Keratinocyte (primary cell): Measurements from ENCODE around the gene PSMB11. TPM values are rescaled to one million over a fixed set of nuclear protein-coding genes. Genes with fewer than 3 reads are reported as not detected.

Source experiments
- DNase-seq: peaks from one replicate; pipeline ENCODE4 v3.0.0-alpha.2; 2011; ENCODE audit warnings: low read depth, missing footprints, low spot score
- FAIRE-seq: peaks from 2 replicates; lab custom pipeline; 2011; peaks lifted over from hg19 to GRCh38; lab: Jason Lieb, UNC
- H2AFZ ChIP-seq: 2 replicates; pipeline ENCODE4 v1.6.0; 2012; ENCODE audit warnings: low read length, control low read depth, inconsistent platforms; ENCODE audit not compliant: control insufficient read depth
- H3K27ac ChIP-seq: 2 replicates; pipeline ENCODE4 v1.5.1; 2011; ENCODE audit warnings: low read length; ENCODE audit not compliant: control insufficient read depth, insufficient read depth
- H3K27me3 ChIP-seq: 3 replicates; pipeline ENCODE4 v1.6.0; 2011; ENCODE audit warnings: low read length; ENCODE audit not compliant: control insufficient read depth, insufficient read depth; ENCODE audit errors: extremely low read depth
- H3K36me3 ChIP-seq, 2 experiments: 2 replicates in 1 of 2; 3 replicates in 1 of 2; pipeline ENCODE4 v1.5.1; 2011; ENCODE audit warnings: low read length in 2 of 2, mild to moderate bottlenecking in 1 of 2; ENCODE audit not compliant: control insufficient read depth in 2 of 2, insufficient read depth in 2 of 2; ENCODE audit errors: extremely low read depth in 1 of 2
- H3K4me1 ChIP-seq: 3 replicates; pipeline ENCODE4 v1.5.1; 2011; ENCODE audit warnings: low read length; ENCODE audit not compliant: control insufficient read depth, insufficient read depth; ENCODE audit errors: extremely low read depth
- H3K4me2 ChIP-seq: 3 replicates; pipeline ENCODE4 v1.6.0; 2011; ENCODE audit warnings: low read depth, low read length; ENCODE audit not compliant: control insufficient read depth, insufficient read depth; ENCODE audit errors: extremely low read depth
- H3K4me3 ChIP-seq, 3 experiments: fragments of 200-600 bp in 1 of 3; sonication (generic) in 1 of 3; 2 replicates in 2 of 3; 3 replicates in 1 of 3; pipeline ENCODE4 v1.5.1; 2011 to 2016; ENCODE audit warnings: low read length in 3 of 3, mild to moderate bottlenecking in 3 of 3, control low read depth in 2 of 3, inconsistent platforms in 1 of 3, low read depth in 1 of 3, mixed read lengths in 1 of 3, mixed run types in 1 of 3, moderate library complexity in 1 of 3; ENCODE audit not compliant: control insufficient read depth in 2 of 3, insufficient read depth in 2 of 3; ENCODE audit errors: extremely low read depth in 1 of 3
- H3K79me2 ChIP-seq: 2 replicates; pipeline ENCODE4 v1.6.0; 2012; ENCODE audit warnings: low read length; ENCODE audit not compliant: control insufficient read depth, insufficient read depth
- H3K9ac ChIP-seq: 3 replicates; pipeline ENCODE4 v1.6.0; 2011; ENCODE audit warnings: low read length; ENCODE audit not compliant: control insufficient read depth, insufficient read depth; ENCODE audit errors: extremely low read depth
- H3K9me1 ChIP-seq: 3 replicates; pipeline ENCODE4 v1.6.0; 2011; ENCODE audit warnings: low read length; ENCODE audit not compliant: control insufficient read depth, insufficient read depth; ENCODE audit errors: extremely low read depth
- H3K9me3 ChIP-seq: 2 replicates; pipeline ENCODE4 v1.5.1; 2012; ENCODE audit warnings: low read depth, low read length; ENCODE audit not compliant: control insufficient read depth
- H4K20me1 ChIP-seq: 3 replicates; pipeline ENCODE4 v1.6.0; 2011; ENCODE audit warnings: low read length; ENCODE audit not compliant: control insufficient read depth, insufficient read depth; ENCODE audit errors: extremely low read depth
- EZH2 ChIP-seq: IDR thresholded peaks from one replicate; pipeline ENCODE4 v1.6.1; 2012; ENCODE audit warnings: inconsistent platforms, mild to moderate bottlenecking, low read length, moderate library complexity
- dilution Hi-C: fragments of 300-500 bp; cut with MboI; formaldehyde crosslinking; loops from one replicate; pipeline ENCODE4 v1.7.0; 2020; ENCODE audit warnings: low sequenced_read_pairs; ENCODE audit not compliant: extremely low pct_ligation_motif_present
- polyA plus RNA-seq, 5 experiments: library from polyadenylated mRNA; depleted of rRNA in 3 of 5; stranded (reverse) in 3 of 5; stranded (forward) in 1 of 5; unstranded in 1 of 5; fragments of >200 nt; gene quantifications; 1 replicate in 1 of 5; 2 replicates in 3 of 5; 3 replicates in 1 of 5; pipeline versions ENCODE4 v1.2.1 to v1.2.3, GENCODE V29; 2011 to 2012; ENCODE audit warnings: missing spikeins in 2 of 5, low read depth in 1 of 5, low replicate concordance in 1 of 5
- TF ChIP-seq, protein P1 (sequence below), 3 experiments: IDR thresholded peaks in 1 of 3; conservative IDR thresholded peaks in 1 of 3; optimal IDR thresholded peaks in 1 of 3; 2 replicates in 2 of 3; 3 replicates in 1 of 3; pipeline versions ENCODE3 to v1.5.1; 2011; ENCODE audit warnings: low read length in 3 of 3, mild to moderate bottlenecking in 3 of 3, moderate library complexity in 2 of 3, control low read depth in 1 of 3, inconsistent platforms in 1 of 3; ENCODE audit not compliant: insufficient read depth in 2 of 3; ENCODE audit errors: extremely low read depth in 1 of 3

The PSMB11 gene
- polyA plus RNA-seq, 1 donor (not counting 4 experiments of a cell fraction or from before 2014, with no cell fraction given), result not detected

GRCh38 chr14:23020143-23021128 is 21.6 kb upstream of the PSMB11 start:
- FAIRE-seq (no peak), DNase-seq (no peak)
- Histone ChIP-seq H3K9me1 (no peaks in the 10 kb centered on the region), H4K20me1 (no peaks in the 10 kb centered on the region), H3K27ac (no peak overlapping the region), H3K4me3 (no peak overlapping the region), H3K36me3 (peaks cover 2 to 3% of the 10 kb centered on the region in 2 experiments), H3K79me2 (no peaks in the 10 kb centered on the region), H3K27me3 (no peaks in the 10 kb centered on the region), H3K4me1 (no peaks in the 10 kb centered on the region), H3K9me3 (no peaks in the 10 kb centered on the region), H3K4me2 (no peak overlapping the region), H3K9ac (no peak overlapping the region), H2AFZ (no peak overlapping the region)
- dilution Hi-C loops, result no loop called here
- no peak for TF ChIP-seq EZH2
- TF ChIP-seq, protein P1, sequence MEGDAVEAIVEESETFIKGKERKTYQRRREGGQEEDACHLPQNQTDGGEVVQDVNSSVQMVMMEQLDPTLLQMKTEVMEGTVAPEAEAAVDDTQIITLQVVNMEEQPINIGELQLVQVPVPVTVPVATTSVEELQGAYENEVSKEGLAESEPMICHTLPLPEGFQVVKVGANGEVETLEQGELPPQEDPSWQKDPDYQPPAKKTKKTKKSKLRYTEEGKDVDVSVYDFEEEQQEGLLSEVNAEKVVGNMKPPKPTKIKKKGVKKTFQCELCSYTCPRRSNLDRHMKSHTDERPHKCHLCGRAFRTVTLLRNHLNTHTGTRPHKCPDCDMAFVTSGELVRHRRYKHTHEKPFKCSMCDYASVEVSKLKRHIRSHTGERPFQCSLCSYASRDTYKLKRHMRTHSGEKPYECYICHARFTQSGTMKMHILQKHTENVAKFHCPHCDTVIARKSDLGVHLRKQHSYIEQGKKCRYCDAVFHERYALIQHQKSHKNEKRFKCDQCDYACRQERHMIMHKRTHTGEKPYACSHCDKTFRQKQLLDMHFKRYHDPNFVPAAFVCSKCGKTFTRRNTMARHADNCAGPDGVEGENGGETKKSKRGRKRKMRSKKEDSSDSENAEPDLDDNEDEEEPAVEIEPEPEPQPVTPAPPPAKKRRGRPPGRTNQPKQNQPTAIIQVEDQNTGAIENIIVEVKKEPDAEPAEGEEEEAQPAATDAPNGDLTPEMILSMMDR (optimal IDR thresholded peaks at IDR 0.05 in 1 of 3, IDR thresholded peaks at IDR 0.05 in 1 of 3, conservative IDR thresholded peaks at IDR 0.05 in 1 of 3; ENCODE audit: extremely low read depth in 1 of 3, insufficient read depth in 2 of 3, low read length in 3 of 3), result no peak

DNA sequence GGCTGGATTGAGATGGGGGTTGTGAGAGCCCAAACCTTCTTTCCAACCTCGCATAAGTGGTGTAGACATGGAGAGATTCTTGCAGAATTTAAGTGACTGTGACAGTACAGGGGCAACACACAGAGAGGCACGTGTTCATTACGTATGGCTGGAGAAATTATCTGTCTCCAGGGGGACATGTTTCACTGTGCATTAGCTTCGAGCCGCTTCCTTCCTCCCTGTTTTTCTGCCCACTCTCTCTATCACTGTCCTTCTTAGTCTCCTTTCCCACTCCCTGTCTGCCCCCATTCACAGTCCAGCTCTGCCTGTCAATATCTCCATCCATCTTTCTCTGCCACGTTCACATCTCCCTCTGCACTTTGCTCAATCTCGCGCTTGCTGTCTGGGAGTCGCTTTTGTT is 20.6 kb upstream of the PSMB11 start:
- Histone ChIP-seq H3K9me1 (no peaks in the 10 kb centered on the region), H3K27me3 (no peaks in the 10 kb centered on the region), H4K20me1 (no peaks in the 10 kb centered on the region), H3K27ac (no peak overlapping the region), H3K9me3 (no peaks in the 10 kb centered on the region), H2AFZ (no peak overlapping the region), H3K36me3 (peaks cover 8% of the 10 kb centered on the region in 2 experiments), H3K4me1 (no peaks in the 10 kb centered on the region), H3K79me2 (no peaks in the 10 kb centered on the region), H3K4me3 (no peak overlapping the region), H3K4me2 (no peak overlapping the region), H3K9ac (no peak overlapping the region)
- dilution Hi-C loops, result no loop called here
- no peak for DNase-seq
- no peak for TF ChIP-seq EZH2
- TF ChIP-seq, protein P1 (optimal IDR thresholded peaks at IDR 0.05 in 1 of 3, IDR thresholded peaks at IDR 0.05 in 1 of 3, conservative IDR thresholded peaks at IDR 0.05 in 1 of 3; ENCODE audit: extremely low read depth in 1 of 3, insufficient read depth in 2 of 3, low read length in 3 of 3), result no peak
- no peak for FAIRE-seq
